CD4-positive, alpha-beta T cell treated with Interleukin-4 for 4 hours (primary cell): Measurements from ENCODE around the gene ZNF765.
"Not testable (repeated sequence)": the region's sequence is repeated elsewhere in the genome, so short reads cannot be mapped to it uniquely, and the experiment has no call there.

ENCODE experiments used
- DNase-seq: peaks from one replicate; pipeline ENCODE4 v3.0.0-alpha.2; 2020

The ZNF765 gene

DNA sequence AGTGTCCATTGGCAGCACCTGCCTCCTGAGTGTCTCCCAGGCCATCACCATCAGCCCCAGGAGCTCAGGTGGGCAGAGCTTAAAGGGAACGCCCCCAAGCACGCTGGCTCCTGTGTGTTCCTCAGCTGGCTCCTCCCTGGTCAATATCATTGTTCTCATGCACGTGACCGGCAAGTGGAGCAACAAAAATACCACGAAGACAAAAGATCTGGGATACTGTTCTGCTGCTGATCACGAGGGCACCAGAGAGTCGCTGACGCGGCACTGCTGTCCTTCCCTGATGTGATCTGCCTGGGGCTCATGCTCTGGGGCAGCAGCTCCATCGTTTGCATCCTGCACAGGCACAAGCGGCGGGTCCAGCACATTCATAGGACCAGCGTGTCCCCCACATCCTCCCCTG lies 28.1 kb downstream of the ZNF765 start:
- DNase-seq, result not testable (repeated sequence)

DNA sequence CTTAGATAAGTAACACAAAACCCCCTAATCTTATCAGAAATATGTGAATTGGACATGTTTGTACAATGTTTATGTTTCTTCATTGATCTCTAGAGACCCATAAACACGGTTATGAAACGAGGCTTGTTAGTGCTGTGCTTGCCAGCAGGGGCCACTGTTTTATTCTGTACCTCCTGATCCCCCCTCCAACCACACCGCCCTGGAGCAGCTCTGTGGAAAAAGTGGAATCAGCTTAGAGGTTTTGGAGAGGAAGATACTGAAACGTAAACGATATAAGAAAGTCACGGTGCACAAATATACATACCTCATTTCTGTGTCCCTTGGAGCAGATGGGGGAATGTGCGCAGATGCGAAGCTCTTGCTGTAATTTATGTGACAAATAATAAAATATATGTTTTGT lies 28.7 kb downstream of the ZNF765 start:
- not testable (repeated sequence) for DNase-seq

DNA sequence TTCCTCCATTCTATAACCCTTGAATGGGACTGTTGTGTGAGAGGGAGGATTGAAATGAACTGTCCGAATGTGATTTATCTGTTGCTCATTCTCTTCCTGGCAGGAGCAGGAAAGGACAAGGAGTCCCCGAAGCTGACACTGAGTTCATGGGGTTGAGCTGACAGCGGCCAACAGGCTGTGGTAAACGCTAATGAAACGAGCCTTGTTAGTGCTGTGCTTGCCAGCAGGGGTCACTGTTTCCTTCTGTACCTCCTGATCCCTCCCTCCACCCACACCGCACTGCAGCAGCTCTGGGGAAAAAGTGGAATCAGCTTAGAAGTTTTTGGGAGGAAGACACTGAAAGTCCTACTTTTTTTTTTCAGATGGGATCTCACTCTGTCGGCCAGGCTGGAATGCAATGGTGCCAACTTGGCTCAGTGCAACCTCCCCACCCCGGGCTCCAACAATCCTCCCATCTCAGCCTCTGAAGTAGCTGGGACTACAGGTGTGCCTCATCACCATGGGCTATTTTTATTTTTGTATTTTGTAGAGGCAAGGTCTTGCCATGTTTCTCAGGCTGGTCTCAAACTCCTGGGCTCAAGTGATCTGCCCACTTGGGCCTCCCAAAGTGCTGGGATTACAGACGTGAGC lies 30.1 kb downstream of the ZNF765 start:
- peak; percentile 64 for DNase-seq

DNA sequence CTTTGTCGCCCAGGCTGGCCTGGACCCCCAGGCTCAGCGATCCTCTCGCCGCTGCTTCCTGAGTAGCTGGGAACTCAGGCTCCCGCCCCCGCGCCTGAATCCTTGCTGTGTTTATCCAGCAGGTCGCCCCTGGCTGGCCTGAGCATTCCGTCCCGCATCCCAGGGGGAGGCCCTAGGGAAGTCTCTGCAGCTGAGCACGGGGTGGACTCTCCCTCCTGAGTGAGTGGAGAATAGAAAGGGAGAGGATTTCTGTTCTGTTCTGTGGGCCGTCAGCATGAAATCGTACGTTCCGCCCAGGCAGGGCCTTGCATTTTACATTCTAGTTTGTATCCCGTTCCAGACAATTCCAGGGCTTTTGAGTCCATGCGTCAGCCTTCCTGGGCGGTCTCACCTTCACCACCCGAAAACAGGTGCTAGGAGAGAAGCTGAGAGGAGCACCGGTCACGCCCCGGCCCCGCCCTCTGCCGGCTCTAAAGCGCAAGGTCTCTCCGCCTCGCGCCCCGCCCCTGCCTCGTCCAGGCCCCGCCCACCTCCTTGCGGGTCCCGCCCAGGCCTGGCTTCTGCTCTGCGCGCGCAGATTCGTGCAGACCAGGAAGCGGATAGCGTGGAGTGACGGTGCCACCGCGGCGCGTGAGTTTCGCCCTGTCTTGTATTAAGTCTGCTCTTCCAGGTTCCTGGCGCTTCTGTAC lies 36.6 kb downstream of the ZNF765 start, which contains the start of gene ZNF761:
ZNF761 (plus strand) TSS at position 586 of the 689 bp plus-strand sequence. CDS start 15,285 bp downstream, outside the sequence.
- peak; percentile 93 for DNase-seq

DNA sequence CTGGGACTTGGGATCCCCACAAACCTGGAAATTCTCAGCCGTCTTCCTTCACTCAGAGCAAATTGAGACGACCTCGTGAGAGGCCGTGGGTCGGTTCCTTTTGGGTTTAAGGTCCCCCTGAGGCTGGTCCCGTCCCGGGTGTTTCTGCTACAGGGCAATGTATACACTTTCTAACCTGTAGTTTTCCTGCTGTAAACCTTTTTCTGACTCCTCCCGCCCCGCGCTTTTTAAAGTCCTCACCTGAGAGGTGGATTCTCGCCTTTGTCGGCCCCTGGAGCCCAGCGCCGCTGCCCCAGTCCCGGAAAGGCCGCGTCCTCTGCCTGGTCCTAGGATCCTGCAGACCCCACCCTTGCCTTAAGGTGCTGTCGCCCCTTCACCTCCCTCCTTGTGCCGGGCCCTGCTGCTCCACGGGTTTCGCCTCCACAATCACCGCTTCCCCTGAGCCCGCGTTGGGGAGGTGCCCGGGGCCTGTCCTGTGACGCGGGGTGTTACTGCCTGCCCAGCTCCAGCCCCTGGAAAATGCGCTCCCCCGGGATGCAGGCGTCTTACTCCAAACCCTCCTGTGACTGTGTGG lies 37.2 kb downstream of the ZNF765 start:
- no peak for DNase-seq

DNA sequence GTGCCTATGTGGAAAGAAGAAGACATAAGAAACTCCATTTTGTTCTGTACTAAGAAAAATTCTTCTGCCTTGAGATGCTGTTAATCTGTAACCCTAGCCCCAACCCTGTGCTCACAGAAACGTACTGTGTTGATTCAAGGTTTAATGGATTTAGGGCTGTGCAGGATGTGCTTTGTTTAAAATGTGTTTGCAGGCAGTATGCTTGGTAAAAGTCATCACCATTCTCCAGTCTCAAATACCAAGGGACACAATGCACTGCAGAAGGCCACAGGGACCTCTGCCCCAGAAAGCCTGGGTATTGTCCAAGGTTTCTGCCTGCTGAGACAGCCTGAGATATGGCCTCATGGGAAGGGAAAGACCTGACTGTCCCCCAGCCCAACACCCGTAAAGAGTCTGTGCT lies 48.9 kb downstream of the ZNF765 start:
- DNase-seq, result not testable (repeated sequence)

DNA sequence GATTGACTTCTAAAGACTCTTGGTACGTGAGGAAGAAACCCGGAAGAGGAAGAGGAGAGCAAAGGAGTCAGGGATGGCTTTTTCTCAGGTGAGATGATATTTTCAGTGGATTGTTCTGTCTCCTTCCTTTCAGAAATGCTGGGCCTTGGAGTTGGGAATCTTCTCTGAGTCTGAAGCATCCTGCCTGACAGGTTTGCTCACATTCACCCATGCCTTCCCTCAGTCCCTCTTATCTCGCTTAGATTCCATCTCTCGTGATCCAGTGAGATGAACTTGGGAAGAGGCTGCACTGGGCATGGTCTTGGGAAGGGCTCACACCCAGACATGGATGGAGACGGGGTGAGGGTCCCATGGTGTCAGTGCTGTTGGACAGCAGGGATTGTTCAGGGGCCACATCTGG lies 52.2 kb downstream of the ZNF765 start:
- DNase-seq, result not testable (repeated sequence)

DNA sequence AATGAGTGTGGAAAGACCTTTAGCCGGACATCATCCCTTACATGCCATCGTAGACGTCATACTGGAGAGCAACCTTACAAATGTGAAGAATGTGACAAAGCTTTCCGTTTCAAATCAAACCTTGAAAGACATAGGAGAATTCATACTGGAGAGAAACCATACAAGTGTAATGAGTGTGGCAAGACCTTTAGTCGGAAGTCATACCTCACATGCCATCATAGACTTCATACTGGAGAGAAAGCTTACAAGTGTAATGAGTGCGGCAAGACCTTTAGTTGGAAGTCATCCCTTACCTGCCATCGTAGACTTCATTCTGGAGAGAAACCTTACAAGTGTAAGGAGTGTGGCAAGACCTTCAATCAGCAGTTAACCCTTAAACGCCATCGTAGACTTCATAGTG lies 60.9 kb downstream of the ZNF765 start:
- no peak for DNase-seq

DNA sequence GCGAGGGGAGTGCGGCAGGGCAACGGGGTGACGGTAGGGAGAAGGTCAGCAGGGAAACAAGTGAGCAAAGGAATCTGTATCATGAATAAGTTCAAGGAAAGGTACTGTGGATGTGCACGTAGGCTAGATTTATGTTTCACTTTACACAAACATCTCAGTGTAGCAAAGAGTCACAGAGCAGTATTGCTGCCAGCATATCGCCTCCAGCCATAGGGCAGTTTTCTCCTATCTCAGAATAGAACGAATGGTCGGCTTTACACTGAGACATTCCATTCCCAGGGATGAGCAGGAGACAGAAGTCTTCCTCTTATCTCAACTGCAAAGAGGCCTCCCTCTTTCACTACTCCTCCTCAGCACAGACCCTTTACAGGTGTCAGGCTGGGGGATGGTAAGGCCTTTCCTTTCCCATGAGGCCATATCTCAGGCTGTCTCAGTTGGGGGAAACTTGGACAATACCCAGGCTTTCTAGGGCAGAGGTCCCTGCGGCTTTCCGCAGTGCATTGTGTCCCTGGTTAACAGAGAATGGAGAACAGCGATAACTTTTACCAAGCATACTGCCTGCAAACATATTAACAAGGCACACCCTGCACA lies 65.3 kb downstream of the ZNF765 start:
- DNase-seq, result not testable (repeated sequence)

DNA sequence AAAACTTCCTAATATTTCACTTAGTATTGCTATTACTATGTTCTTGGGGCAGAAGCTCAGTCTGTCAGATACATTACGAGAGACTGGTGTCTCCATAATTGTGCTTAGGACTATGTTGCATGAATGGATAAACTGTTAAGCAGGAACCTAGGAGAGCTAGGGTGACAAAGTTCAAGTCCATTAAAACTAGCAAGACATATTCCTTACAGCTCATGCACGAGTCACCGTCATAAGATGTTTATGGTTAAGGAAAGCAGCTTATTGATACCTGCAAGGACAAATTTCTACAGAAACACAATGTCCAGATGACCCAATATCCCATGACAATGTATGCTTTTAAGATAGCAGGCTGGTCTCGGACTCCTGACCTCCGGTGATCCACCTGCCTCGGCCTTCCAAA lies 66.9 kb downstream of the ZNF765 start:
- DNase-seq, result no peak

DNA sequence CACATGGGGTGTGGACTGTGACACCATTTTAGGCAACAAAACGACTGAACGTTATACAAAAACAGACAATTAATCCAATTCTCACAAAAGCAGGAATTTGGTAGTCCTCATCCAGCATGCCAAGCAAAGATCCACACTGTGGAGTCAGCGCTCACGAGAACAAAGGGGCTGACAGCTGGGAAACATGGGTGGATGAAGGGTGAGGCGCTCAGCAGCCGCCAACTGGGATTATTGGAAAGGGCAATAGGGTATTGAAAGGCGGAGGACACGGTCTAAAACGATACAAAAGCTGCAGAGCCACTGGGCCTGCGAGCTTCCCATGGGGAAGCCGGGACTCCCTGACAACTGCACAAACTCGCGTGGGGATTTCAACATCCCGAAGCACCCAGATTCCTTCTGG lies 67.9 kb downstream of the ZNF765 start:
- no peak for DNase-seq

DNA sequence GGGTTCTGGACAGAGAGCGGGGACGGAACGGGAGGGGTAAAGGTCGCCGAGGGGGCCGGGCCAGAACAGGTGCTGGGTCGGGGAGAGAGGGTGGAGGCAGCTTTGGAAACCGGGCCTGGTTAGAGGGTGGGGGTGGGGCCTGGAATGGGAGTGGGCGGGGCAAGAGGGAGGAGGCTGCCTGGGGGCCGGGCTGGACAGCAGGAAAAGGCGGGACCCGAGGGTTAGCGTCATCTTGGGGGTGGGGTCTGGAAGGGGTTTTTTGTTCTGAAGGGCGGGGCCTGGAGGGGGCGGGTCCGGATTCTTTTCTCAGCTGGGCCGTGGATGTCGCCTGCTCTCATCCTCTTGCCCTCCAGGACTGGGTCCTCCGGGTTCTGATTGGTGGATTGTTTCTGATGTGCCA lies 68.3 kb downstream of the ZNF765 start:
- DNase-seq, result no peak

DNA sequence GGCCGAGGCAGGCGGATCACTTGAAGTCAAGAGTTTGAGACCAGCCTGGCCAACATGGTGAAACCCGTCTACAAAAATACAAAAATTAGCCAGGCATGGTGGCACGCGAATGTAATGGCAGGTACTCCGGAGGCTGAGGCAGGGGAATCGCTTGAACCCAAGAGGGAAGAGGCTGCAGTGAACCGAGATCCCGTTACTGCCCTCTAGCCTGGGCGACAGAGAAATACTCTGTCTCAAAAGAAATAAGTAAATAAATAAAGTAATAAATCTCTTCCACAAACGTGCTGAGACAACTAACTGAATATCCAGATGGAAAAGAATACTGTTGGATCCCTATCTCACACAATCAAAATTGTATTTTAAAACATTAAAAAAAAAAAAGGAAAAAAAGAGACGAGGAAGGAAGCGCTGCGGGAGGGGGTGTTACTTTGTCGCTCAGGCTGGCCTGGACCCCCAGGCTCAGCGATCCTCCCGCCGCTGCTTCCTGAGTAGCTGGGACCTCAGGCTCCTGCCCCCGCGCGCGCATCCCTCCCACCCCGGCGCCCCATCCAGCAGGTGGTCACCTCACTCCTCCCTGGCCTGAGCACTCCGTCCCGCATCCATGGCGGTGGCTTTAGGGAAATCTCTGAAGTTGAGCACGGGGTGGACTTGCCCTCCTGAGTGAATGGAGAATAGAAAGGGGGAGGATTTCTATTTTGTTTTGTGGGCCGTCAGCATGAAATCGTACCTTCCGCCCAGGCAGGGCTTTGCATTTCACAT lies 72.0 kb downstream of the ZNF765 start:
- DNase-seq, result no peak

DNA sequence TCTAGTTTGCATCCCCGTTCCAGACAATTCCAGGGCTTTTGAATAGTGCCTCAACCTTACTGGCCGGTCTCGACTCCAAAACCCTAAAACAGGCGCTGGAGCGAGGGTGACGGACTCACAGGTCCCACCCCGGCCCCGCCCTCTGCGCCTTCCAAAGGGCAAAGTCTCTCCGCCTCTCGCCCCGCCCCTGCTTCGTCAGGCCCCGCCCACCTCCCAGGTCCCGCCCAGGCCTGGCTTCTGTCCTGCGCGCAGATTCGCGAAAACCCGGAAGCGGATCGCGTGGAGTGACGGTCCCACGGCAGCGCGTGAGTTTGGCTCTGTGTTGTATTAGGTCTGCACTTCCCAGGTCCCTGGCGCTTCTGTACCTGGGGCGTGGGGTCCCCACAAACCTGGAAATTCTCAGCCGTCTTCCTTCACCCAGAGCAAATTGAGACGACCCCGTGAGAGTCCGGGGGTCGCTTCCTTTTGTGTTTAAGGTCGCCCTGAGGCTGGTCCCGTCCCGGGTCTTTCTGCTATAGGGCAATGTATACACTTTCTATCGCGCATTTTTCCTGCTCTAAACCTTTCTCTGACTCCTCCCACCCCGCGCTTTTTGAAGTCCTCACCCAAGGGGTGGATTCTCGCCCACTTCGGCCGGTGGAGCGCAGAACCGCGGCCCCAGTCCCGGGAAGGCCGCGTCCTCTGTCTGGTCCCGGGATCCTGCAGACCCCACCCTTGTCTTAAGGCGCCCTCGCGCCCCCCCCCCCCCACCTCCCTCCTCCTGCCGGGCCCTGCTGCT lies 72.7 kb downstream of the ZNF765 start, which contains the start of gene ZNF813:
ZNF813 (plus strand) TSS at position 249 of the 778 bp plus-strand sequence. CDS start 16,090 bp downstream, outside the sequence.
- peak; percentile 92 for DNase-seq

DNA sequence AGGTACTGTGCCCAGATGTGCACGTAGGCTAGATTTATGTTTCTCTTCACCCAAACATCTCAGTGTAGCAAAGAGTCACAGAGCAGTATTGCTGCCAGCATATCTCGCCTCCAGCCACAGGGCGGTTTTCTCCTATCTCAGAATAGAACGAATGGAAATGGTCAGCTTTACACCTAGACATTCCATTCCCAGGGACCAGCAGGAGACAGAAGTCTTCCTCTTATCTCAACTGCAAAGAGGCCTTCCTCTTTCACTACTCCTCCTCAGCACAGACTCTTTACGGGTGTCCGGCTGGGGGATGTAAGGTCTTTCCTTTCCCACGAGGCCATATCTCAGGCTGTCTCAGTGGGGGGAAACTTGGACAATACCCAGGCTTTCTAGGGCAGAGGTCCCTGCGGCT lies 73.7 kb downstream of the ZNF765 start:
- DNase-seq, result not testable (repeated sequence)

DNA sequence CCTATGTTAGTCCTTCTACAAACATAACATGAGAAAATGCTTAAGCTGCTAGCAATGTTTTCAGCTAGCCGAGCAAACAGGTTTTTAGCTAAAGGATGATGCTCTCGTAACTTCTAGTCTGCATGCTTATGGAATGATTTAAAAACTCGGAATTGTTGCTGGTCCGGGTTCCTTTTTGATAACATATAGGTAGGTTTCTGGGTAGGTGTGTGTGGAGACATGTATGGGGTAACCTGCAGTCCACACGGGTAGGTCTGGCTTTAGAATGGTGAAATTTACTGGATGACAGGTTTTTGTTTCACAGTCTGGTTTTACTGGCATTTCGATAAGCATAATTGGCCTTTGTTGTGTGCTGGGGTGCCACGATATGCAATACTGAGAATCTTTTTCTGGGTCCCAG lies 77.0 kb downstream of the ZNF765 start:
- no peak for DNase-seq

DNA sequence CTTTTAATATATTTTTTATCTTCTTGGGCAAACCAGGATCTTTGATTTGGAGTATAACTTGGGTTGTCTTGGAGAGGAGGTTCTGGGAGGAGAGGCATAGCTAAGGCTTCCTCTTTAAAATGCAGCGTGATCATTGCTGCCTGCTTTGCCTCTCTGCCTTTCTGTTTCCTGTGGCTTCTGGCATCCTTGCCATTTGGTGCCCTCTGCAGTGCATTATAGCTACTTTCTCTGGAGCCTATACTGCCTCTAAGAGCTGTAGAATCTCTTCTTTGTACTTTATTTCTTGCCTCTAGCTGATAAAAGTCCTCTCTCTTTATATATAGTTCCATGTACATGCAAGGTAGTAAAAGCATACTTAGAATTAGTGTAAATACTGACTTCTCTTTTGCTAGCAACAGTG lies 79.9 kb downstream of the ZNF765 start:
- not testable (repeated sequence) for DNase-seq

DNA sequence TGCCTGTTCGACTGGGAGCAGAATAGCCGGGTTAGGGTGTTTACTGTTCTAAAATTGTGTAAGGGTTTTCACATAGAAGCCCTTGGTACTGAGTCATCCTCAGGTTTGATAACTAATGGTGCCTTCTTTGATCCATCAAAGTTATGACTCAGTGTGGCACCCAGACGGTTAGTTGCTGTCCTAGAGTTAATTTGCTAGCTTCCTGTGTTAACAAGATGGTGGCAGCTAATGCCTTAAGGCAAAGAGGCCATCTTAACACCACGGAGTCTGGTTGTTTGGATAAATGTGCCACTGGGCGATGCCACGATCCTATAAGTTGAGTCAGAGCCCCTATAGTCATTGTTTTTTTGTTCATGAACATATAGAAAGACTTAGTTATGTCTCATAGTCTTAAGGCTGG lies 80.5 kb downstream of the ZNF765 start:
- not testable (repeated sequence) for DNase-seq
